ENCODE results near the gene PURB. TPM values are rescaled to one million over a fixed set of nuclear protein-coding genes. Genes with fewer than 3 reads are reported as not detected.

The PURB gene
- total RNA-seq, 1 donor from 2014 or later, result 26.2 TPM

DNA sequence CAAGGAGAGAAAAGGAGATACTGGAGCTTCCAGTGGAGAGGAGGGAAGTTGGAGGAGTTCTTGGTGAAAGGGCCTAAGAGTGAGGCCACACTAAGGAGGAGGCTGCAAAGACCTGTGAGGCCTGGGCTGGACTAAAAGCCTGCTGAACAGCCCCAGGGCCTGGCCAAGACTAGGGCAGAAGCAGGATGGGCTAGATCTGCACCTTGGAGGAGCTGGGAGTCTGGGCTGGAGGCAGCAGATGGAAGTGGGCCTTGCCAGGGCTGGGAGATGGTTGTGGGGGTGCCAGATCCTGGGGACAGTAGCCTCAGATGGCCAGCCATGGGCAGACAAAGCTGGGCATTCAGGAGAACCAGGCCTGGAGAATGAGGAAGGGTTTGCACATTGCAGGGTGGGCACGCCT is 6.5 kb upstream of the PURB start:
- no peak for TF ChIP-seq CTCF (conservative IDR thresholded peaks at IDR 0.05)
- H3K27ac Mint-ChIP-seq (ENCODE audit: unreplicated experiment), result peak overlapping the region; percentile 39
- no peaks in the 10 kb centered on the region for H3K36me3 Mint-ChIP-seq (ENCODE audit: low read depth)
- H3K4me1 Mint-ChIP-seq, result peaks cover 12% of the 10 kb centered on the region
- H3K4me3 Mint-ChIP-seq, result no peak overlapping the region
- no peaks in the 10 kb centered on the region for H3K9me3 Mint-ChIP-seq
- H3K27me3 Mint-ChIP-seq (ENCODE audit: low read depth), result peaks cover 2% of the 10 kb centered on the region
- no peak for DNase-seq (ENCODE audit: low read depth, low spot score)

DNA sequence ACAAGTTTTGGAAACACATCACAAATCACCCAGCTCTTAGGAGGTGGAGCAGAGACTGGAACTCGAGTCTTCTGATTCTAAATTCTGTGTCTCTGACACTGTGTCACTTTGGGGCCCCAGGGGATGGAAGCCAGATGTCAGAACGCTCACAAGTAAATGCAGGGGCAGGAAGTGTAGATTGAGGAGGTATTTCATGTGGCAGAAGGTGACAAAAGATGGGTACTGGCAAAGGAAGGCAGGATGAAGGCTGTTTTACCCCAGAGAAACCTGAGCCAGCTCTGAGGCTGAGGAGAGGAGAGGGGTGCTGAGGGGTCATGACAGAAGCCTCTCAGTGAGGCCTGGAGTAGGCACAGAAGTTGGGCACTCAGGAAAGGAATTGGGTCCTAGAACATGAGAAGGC is 6.0 kb upstream of the PURB start:
- peaks cover 2% of the 10 kb centered on the region for H3K27me3 Mint-ChIP-seq (ENCODE audit: low read depth)
- H3K36me3 Mint-ChIP-seq (ENCODE audit: low read depth), result no peaks in the 10 kb centered on the region
- peaks cover 12% of the 10 kb centered on the region for H3K4me1 Mint-ChIP-seq
- peak overlapping the region; percentile 39 for H3K27ac Mint-ChIP-seq (ENCODE audit: unreplicated experiment)
- H3K9me3 Mint-ChIP-seq, result no peaks in the 10 kb centered on the region
- DNase-seq (ENCODE audit: low read depth, low spot score), result no peak
- TF ChIP-seq CTCF (conservative IDR thresholded peaks at IDR 0.05), result no peak
- no peak overlapping the region for H3K4me3 Mint-ChIP-seq

DNA sequence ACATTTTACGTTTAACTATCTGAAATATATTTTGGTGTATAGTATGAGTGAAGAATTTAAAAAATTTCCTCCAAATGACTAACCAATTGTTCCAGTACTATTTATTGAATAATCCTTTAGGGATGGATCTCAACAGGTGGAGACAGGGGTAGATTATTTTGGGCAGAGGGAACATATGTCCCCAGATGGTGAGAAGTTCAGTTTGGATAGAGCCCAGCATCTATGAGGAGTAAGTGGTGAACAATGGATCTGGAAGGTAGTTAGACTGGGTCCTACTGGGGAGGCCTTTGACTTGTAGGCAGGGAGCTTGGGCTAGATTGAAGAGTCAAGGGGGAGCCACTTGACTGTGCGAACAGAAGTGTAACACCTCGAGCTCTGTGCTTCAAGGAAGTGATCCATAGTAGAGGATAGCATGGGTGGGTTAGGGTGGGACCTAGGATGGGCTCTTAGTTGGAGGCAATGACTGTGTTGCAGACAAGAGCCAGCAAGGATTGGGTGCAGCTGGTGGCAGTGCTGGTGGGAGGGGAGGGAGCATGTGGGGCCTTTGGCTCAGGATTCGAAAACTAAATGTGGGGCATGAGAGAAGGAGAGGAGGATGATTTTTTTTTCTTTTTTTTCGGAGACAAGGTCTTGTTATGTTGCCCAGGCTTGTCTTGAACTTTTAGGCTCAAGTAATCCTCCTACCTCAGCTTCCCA is 3.9 kb upstream of the PURB start:
- TF ChIP-seq CTCF (conservative IDR thresholded peaks at IDR 0.05), result no peak
- Mint-ChIP-seq H3K36me3 (ENCODE audit: low read depth) (peaks cover 3% of the 10 kb centered on the region), H3K4me1 (peaks cover 9% of the 10 kb centered on the region), H3K27me3 (ENCODE audit: low read depth) (peaks cover 2% of the 10 kb centered on the region), H3K27ac (ENCODE audit: unreplicated experiment) (no peak overlapping the region), H3K9me3 (no peaks in the 10 kb centered on the region), H3K4me3 (no peak overlapping the region)
- no peak for DNase-seq (ENCODE audit: low read depth, low spot score)

- Mint-ChIP-seq H3K27me3 (ENCODE audit: low read depth) (no peaks in the 10 kb centered on the region), H3K4me1 (peaks cover 28% of the 10 kb centered on the region), H3K9me3 (no peaks in the 10 kb centered on the region), H3K4me3 (peak overlapping the region; percentile 98), H3K27ac (ENCODE audit: unreplicated experiment) (no peak overlapping the region), H3K36me3 (ENCODE audit: low read depth) (peaks cover 3% of the 10 kb centered on the region)
- no peak for TF ChIP-seq CTCF (conservative IDR thresholded peaks at IDR 0.05)
- no peak for DNase-seq (ENCODE audit: low read depth, low spot score)
Measured at GRCh38 chr7:44887293-44887692, 2.0 kb upstream of the PURB start.

GRCh38 chr7:44884621-44885393 is 523 bp downstream of the PURB start:
- H3K27me3 Mint-ChIP-seq (ENCODE audit: low read depth), result no peaks in the 10 kb centered on the region
- H3K9me3 Mint-ChIP-seq, result no peaks in the 10 kb centered on the region
- no peak for TF ChIP-seq CTCF (conservative IDR thresholded peaks at IDR 0.05)
- DNase-seq (ENCODE audit: low read depth, low spot score), result peak; percentile 45
- peaks cover 9% of the 10 kb centered on the region for H3K36me3 Mint-ChIP-seq (ENCODE audit: low read depth)
- peak overlapping the region; percentile 73 for H3K27ac Mint-ChIP-seq (ENCODE audit: unreplicated experiment)
- peaks cover 53% of the 10 kb centered on the region for H3K4me1 Mint-ChIP-seq
- H3K4me3 Mint-ChIP-seq, result peak overlapping the region; percentile 90
